GM21423 (cell line): ENCODE data around the gene OR10A6.

ENCODE experiments used
- ATAC-seq: cut with Tn5 transposase; IDR thresholded peaks from one replicate; pipeline ENCODE4 v1.9.1; 2021; ENCODE audit warnings: mild to moderate bottlenecking, moderate library complexity; ENCODE audit not compliant: unreplicated experiment

The OR10A6 gene, protein sequence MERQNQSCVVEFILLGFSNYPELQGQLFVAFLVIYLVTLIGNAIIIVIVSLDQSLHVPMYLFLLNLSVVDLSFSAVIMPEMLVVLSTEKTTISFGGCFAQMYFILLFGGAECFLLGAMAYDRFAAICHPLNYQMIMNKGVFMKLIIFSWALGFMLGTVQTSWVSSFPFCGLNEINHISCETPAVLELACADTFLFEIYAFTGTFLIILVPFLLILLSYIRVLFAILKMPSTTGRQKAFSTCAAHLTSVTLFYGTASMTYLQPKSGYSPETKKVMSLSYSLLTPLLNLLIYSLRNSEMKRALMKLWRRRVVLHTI

DNA sequence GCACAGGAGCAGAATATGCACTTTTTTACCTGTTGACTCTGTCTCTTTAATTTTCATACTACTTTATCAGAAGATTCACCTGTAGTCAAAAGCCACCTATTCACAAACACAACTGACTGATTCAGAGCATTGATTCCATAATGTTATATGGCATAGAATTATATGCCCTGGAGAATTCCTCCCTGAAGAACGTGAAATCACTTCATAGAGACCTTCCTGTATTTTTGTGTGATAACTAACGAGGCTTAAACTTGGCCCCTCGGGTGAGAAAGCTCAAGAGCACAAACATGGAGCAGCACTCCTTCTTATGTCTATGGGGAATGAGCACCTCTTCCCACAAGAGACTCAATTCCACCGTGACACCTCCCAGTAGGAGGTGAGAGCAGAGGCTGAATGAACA is at the start of gene OR10A6:
Gene OR10A6 (minus strand): TSS at position 101 of the 400 bp plus-strand sequence. CDS start 2,606 bp downstream, outside the sequence.
- ATAC-seq = no peak

DNA sequence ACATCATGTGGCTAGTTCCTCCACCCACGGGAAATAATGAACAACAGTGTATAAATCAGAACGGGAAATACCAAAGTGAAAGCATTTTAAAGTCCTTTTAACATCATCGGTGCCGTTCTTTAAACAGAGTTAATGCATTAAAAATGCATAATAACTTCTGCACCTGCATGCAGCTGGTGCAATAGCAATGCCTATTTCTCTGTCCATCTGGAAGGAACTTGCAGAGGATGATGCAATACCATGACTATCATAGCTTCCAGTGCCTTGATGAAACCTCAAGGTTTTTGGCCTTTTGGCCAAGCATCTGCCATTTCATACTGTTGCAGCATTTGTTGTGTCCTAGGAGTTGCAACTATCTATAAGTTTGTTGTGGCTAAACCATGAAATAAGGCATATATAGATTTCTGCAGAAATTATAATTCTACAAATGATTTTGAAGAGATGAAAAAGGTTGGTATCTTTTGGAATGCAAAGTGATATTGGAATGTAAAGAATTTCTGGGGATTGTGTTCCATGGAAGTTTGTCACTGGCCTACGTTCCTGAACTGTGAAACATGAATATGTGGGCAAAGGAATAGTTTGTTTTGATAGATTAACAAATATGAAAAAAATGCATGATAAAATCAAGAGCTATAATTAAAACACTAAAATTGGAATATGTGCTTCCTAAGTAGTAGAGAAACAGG is 46.3 kb upstream of the OR10A6 start:
- no peak for ATAC-seq

DNA sequence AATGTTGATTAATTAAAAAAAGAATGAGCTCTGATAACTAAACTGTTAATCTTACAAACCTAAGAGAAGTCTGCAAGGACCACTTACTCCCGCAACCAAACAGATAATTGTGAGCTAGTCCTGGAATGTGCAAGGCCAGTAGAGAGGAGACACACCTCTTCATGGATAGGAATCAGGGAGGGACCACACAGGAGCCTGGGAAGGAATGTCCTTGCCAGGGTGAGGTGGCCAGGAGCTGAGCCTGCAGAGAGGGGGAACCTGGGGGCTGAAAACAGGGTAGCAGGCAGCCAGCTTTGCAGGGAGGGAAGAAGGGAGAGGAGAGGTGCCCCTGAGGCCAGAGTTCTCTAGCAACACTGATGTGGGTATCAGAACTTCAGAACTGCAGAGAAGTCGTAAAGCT is 43.6 kb upstream of the OR10A6 start:
- ATAC-seq = no peak

DNA sequence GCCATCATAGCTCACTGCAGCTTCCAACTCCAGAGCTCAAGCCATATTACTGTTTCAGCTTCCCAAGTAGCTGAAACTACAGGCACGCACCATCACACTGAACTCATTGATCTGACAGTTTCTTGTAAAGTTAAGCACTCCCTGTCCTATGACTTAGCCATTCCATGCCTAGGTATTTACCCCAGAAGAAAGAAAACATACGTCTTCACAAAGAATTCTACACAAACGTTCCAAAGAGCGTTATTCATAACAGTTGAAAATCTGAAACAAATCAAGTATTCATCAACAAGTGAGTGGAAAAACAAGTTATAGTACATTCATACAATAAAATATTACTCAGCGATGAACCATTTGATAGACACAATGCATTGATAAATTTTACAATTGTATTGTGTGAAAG is 41.9 kb upstream of the OR10A6 start:
- no peak for ATAC-seq

DNA sequence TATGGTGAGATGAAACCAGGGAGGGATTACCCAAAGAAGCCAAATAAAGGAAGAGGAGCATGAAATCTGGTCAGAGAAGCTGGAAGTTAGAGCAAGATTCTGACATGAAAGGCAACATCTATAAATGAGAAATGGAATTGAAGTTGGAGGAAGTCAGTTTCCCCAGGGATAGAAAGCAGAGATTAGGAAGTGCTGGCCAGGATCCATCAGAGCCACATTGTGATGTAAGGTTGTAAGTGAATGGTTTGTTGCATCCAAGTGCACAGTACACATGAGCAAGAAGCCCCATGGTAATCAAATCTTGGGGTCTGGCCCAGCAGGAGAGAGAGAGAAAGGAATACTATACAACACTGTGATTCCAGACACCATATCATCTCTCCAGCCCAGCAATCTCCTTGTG is 40.8 kb upstream of the OR10A6 start:
- no peak for ATAC-seq

DNA sequence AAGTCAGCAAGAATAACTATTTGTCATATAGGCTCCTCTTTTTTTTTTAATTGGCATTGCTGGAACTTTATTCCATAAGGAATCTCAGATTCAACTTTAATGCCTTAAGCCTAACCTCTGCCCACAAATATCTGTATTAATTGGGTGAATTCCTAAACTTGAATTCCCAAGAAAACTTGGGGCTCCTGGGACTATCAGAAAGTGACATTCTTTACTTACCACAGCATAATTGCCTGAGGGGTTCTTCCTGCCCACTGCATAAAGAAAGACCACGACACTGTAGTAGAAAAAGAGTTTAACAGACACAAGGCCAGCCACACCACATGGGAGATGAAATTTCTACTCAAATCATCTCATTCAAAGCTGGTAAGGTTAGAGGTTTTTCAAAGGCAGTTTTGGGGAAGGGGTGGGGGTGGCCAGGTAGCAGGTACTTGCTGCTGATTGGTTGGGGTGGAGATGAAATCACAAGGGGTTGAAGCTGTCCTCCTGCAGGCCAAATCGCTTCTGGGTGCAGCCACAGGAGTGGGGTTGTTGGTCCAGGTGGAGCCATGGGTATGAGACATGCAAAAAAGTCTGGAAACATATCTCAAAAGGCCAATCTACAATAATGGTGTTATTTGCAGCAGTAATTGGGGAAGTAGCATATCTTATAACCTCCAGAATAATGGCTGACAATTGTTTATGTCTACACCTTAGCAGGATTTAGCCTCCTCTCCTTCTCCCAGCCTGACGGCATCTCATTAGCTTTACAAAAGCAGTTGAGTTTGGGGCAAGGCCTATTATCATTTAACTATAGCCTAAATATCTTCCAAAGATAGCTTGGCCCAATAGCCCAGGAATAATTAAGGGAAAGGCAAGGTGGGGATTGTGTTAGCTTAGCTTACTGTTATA is 38.9 kb upstream of the OR10A6 start:
- no peak for ATAC-seq

DNA sequence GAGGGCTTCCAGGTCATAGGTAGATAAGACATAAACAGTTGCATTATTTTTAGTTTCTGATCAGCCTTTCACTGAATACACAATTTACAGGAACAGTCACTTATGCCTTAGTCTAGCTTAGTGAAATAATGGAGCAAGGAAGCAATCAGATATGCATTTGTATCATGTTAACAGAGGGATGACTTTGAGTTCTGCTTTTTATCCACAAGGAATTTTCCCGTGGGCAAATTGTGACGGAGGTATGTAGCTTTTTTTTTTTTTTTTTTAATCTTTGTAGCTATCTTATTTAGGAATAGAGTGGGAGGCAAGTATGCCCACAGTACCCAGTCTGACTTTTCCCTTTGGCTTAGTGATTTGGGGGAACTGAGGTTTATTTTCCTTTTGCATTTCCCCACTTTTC is 37.6 kb upstream of the OR10A6 start:
- ATAC-seq = no peak

DNA sequence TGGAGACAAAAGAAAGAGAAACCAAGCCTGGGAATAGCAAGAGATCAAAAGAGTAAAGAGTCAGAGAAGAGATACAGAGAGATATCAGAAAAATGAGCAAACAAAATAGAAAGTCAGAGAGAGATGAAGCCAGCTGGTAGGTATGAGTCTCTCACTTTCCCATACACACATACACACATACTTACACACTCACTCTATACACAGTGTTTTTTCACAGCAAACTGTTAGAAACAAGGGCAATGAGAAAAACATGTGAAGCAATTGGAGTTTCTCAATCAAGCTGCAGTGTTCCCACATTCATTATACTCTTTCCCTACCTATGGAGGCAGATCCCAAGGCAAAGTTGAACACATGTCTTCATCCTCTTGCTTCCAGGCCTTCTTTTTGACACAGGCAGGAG is 36.8 kb upstream of the OR10A6 start:
- no peak for ATAC-seq

DNA sequence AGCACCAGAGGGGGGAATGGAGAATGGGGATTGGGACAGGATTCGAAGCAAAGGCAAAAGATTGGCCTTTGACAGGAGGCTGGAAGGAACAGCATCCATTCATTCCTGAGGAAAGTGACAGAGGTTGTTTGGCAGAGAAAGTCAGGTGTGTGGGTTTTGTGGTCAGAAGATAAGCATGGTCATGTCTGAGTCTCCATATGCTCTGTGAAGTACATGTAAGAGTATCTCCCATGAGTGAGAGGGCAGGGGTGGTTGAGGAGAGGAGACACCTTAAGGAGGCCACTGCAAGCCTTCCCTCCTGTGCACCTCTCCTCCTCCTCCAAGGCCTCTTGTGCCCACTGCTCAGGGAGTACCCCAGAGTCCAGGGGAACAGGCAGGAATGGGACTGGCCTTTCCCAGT is 36.0 kb upstream of the OR10A6 start:
- no peak for ATAC-seq

DNA sequence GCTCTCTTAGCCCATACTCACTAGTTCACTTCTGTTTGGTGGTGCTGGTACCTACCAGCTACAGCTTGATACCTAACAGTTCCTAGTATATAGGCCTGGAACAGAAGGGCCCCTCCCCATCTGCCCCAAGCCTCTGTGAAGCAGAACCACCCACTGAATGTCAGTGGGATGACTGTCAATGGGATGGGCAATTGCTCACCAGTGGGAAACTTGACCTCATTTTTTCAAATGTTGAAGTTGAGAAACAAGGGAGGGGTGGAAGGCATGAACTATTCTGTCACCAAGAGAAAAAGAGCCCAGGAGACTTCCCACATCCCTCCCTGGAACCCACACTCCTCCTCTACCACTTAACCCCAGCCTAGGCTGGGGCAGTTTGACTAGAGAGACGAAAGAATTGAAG is 34.3 kb upstream of the OR10A6 start, which contains the start of gene NLRP10:
Gene NLRP10 (minus strand): TSS at position 62 of the 400 bp plus-strand sequence. CDS start 1,952 bp downstream, outside the sequence.
- ATAC-seq = no peak

DNA sequence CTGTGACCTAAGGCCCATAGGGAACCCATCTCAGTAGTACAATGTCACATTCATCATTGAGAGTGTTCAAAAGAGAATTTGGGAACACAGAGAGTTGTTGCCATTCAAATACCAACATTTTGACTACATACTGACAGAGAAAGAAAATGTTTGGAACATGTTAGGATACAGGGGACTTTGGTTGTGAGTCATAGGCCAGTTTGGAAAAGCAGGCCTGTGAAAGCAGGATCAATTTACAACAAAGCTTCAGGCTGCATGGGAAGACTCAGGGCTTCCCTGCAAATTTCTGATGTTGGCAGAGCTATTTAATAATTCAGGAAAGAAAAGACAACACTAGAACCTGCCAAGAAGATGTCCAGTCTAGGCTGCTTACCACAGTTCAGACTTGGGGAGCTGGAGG is 33.8 kb upstream of the OR10A6 start:
- ATAC-seq = no peak

DNA sequence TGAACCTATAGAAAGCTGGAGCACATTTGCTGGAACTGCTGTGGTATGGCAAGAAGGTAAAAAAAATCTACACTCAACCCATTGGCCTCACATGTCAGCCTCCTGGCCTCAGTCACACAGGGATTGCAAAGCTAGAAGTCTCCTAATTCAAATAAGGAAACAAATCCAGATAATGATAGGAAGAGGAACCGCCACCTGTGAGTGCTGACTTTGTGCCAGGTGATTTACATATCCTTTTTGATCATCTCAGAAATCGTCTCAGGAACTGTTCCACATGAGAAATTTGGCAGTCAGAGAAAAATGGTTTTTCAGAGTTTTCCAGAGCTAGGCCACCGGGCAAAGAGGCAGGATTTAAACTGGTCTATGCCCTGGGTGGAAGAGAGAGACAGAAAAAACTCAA is 33.2 kb upstream of the OR10A6 start:
- ATAC-seq = no peak

DNA sequence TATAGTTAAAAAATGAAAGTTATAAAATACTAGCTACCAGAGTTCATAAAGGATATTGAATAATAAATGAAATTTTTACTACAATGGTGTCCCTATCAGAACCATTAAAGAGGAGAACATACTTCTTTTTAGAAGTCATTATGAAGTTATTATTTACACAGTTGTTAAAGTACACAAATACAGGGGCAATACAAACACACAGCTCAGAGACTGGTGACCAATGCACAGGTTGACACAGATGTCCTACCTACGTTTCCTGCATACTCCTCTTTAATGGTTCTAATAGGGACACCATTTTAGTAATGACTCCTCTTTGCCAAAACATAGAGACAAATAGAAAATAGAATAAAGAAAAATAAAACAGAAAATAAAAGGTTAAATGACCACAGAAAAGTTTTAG is 24.1 kb upstream of the OR10A6 start:
- no peak for ATAC-seq

DNA sequence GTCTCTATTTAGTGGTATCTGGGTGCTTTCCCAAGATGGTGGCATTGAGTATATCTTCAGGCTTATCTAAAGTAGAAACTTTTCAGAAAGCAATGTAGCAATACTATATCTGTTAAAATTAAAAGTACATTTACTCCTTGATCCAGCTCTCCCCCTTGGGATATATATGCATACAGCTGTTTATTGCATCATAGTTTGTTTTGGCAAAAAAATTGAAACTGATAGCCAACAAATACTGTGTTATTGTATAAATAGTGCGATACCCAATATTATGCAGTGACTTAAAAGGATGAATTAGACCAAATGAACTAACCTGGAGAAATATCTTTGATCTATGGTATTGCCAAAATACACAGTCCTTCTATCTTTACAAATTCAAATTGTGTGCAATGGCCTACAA is 18.9 kb upstream of the OR10A6 start:
- no peak for ATAC-seq

DNA sequence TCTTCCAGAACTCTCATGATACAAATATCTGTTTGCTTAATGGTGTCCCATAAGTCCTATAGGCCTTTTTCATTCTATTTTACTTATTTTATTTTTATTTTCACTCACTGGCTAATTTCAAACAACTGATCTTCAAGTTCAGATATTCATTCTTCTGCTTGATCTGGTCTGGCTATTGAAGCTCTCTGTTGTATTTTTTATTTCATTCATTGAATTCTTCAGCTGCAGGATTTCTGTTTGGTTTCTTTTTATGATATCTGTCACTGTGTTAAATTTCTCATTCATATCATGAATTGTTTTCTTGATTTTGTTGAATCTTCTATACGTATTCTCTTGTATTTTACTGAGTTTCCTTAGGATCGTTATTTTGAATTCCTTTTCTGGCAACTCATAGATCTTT is 13.1 kb upstream of the OR10A6 start:
- no peak for ATAC-seq

DNA sequence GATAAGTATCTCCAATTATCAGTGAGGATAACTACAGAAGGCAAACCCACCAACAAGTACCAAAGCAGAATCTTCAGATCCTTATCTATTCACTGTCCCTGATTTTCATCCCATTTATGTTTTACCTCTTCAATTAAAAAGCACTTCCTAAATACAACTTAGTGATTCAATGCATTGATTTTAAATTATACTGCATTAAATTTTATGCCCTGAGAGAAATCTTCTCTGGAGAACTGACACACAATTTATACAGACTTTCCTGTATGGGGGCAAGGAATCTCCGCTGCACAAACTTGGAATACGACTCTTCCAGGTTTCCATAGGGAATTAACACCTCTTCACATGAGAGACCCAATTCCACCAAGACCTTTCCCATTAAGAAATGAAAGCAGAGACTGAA is 10.5 kb upstream of the OR10A6 start, which contains the start of gene OR10A3:
Gene OR10A3 (minus strand): TSS at position 101 of the 400 bp plus-strand sequence. CDS start 2,188 bp downstream, outside the sequence.
- ATAC-seq = no peak

DNA sequence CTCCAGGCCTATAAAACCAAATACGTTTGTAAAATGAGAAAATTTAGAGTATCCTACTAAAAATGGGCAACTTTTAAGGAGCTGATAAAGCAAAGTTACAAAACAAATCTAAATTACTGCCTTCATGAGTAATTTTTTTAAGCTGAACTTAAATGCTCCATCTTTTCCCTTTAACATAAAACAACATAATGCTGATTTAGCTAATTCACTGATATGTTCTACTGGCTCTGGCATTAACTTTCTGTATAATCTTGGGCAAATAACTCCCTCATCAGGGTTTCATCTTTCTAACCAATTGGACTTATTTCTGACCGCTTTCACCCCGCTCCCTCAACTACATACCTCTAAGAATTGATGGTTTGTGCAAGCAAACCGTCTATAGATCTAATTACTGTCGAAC is 10.1 kb upstream of the OR10A6 start:
- ATAC-seq = no peak

DNA sequence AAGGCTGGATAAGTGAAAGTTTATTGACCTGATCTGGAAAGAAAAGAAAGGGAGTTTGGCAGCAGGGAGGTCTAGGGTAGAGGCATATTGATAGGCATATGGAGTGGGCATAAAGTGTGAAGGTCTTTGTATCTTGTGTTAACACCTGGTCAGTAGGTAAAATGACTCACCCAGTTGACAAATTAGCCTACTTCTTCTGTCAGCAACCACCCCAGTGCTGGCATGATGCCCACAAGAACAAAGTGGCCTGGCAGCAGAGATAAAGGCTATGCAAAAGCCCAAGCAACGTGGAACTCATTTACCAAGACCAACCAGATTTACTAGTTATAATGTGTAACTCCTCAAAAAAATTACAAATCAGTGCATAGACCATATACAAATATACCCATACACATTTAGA is 5.5 kb upstream of the OR10A6 start:
- ATAC-seq = no peak

DNA sequence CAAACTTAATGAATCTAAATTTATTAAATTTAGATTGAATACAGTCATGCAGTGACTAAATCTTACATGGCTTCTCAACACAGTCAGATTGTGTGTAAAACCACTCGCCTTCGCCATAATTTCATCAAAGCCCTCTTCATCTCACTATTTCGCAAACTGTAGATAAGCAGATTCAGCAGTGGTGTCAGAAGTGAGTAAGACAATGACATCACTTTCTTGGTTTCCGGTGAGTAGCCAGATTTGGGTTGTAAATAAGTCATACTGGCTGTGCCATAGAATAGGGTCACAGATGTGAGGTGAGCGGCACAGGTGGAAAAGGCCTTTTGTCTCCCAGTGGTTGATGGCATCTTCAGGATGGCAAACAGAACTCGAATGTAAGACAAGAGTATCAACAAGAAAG is 3.4 kb downstream of the OR10A6 start:
- ATAC-seq = no peak

DNA sequence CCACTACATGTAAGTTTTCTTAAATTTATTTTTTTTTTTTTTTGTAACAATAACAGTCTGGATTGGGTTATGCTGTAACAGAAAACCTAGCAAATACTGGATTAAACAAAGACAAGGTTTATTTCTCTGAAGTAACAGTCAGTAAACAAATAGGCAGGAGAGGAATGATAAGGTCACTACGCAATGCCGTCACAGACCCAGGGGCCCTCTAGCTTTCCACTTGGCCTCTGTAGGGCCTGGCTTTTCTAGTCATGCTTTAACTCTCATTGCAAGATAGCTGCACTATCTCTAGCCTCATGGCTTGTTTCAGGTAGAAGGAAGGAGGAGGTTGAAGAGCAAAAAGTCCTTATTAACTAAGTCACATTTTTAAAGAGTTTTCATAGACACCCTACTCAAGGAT is 6.5 kb downstream of the OR10A6 start:
- no peak for ATAC-seq

DNA sequence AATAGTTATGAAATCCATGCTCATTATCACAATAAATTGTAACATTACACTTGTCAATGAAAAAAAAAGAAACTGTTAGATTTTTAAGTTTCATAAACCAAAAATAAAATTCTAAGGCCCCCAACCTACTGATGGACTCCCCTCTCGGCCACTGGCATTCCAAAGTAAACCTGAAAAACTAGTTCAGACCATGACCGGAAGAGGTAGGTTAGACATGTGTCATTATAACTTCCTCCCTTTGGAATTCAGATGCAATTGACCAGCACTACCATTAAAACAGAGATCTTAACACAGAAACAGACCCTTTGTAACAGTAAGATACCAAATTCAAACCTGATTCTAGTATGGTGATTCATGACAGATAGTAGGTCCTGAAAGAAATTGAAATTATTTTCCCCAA is 12.9 kb downstream of the OR10A6 start:
- ATAC-seq = no peak
